Measurements from ENCODE around the gene SLAMF9.

Gene SLAMF9

DNA sequence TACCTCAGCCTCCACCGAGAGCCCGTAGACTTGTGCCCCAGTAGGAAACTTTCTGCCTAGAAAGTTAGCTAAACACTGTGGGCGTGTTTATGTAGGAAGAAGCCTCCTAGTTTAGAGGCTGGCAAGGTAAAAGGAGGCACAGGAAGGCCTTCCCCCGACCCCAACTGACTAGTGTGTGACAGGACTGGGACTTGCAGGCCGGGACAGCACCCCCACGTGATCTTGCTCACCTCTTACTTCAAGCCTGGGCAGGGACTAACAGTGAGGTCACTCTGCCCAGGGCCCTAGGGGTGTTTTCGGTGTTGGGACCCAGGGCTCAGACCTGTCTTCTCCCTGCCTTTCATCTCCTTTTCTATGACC is 28.3 kb downstream of the SLAMF9 start:
- H3K27me3 ChIP-seq (ENCODE audit: insufficient read depth, low read length): no peaks in the 10 kb centered on the region; the same call in 1 of the 2 replicates
- H3K4me3 ChIP-seq (ENCODE audit: low read length): peak overlapping the region; percentile 85
- H3K9ac ChIP-seq (ENCODE audit: low read depth, low read length): peak overlapping the region; percentile 36; the same call in 1 of the 2 replicates
- no peak overlapping the region for H3K27ac ChIP-seq (ENCODE audit: low read depth, low read length)
- 17% methylated on average over 7 of the region's 7 CpGs for WGBS
- H3K36me3 ChIP-seq (ENCODE audit: insufficient read depth, low read length): peaks cover 15% of the 10 kb centered on the region
- H3K4me1 ChIP-seq (ENCODE audit: insufficient read depth, low read length): peaks cover 25% of the 10 kb centered on the region
- no peaks in the 10 kb centered on the region for H3K9me3 ChIP-seq (ENCODE audit: insufficient read depth, low read depth, low read length)

DNA sequence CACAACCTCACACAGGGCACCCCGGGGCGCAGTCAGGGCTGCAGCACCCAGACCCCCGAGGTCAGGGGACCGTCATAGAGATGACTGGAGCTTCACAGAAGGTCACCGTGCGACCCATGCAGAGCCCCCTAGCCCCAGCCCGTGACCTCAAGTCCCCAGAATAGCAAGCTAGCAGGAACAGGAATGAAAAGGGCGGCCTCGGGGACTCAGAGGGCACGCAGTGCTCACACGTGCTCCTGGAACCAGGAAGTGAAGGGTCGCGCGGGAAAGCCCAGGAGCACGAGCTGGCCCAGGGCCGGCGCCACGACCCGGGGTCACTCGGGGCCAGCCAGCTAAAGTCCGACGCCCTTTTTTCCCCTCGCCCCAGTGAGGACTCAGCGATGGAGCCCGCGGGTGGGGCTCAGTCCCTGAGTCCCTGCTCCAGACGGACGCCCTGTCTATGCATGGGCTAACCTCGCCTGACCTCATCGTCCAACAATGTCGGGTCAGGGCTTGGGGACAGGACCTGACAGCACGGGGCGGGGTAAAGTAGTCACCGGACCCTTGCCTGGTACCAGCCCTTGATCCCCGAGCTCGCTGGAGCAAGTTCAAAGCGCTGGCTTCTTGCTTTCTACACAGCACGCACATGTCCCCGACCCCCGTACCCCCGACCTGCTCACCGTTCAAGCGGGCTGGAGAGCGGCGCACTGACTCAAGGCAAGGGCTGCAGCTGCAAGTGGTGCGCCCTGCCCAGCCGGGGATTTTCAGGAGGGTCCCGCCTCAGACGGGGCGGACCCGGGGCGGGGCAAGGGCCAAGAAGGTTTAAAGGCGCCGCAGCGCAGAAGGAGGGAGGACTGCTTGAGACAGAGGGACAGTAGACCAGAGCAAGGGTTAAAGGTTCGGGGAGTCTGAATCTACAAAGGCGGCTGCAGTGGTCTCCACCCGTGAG is 29.0 kb downstream of the SLAMF9 start, which contains the start of gene TAGLN2:
TAGLN2 (minus strand) TSS at position 717 of the 928 bp plus-strand sequence. CDS start 4,998 bp downstream, outside the sequence.
- under 1% methylated on average over 58 of the region's 58 CpGs for WGBS
- H3K36me3 ChIP-seq (ENCODE audit: insufficient read depth, low read length): peaks cover 22% of the 10 kb centered on the region
- H3K27me3 ChIP-seq (ENCODE audit: insufficient read depth, low read length): no peaks in the 10 kb centered on the region; the same call in 1 of the 2 replicates
- peak within 1 kb of the TSS; percentile 77 for H3K27ac ChIP-seq (ENCODE audit: low read depth, low read length)
- peaks cover 25% of the 10 kb centered on the region for H3K4me1 ChIP-seq (ENCODE audit: insufficient read depth, low read length)
- H3K9me3 ChIP-seq (ENCODE audit: insufficient read depth, low read depth, low read length): no peaks in the 10 kb centered on the region
- peak within 1 kb of the TSS; percentile 85 for H3K4me3 ChIP-seq (ENCODE audit: low read length)
- H3K9ac ChIP-seq (ENCODE audit: low read depth, low read length): peak within 1 kb of the TSS; percentile 80

DNA sequence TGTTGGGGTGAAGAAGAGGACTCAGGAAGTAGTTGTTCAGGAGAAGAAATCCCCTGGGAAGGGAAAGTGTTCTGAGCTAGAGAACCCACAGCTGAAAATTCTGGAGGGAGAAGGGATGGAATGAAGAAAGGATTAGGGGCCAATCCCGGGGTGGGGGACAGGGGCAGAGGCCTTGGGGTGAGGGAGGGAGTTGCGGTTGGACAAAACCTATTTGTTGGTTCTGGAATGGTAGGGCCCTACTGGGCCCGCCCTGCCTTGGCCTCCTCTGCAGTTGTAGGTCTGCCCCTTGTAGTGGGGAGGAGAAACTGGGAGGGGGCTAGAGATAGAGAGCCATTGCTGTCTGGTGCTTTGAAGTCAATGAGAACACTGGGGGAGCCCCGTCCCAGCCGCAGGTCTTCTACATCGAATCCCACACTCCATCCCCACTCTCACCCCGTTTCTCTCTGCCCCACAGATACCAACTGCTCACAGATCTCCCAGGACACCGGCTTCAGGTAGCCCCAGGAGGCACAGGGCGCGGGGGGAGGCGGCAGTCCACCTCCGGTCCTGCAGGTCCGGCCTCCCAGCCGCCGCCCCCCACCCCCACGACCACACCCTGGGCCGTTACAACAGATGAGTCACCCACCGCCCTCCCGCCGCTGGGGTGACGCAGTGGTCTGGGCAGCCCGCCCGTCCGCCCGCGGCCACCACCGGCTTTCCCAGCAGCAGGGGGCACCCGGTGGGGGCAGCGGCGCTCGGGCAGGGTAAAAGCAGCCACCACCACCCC is 29.8 kb downstream of the SLAMF9 start:
- Histone ChIP-seq H3K36me3 (ENCODE audit: insufficient read depth, low read length) (peaks cover 27% of the 10 kb centered on the region), H3K9me3 (ENCODE audit: insufficient read depth, low read depth, low read length) (no peaks in the 10 kb centered on the region), H3K27ac (ENCODE audit: low read depth, low read length) (peak overlapping the region; percentile 77), H3K27me3 (ENCODE audit: insufficient read depth, low read length) (no peaks in the 10 kb centered on the region; the same call in 1 of the 2 replicates), H3K9ac (ENCODE audit: low read depth, low read length) (peak overlapping the region; percentile 80), H3K4me1 (ENCODE audit: insufficient read depth, low read length) (peaks cover 25% of the 10 kb centered on the region), H3K4me3 (ENCODE audit: low read length) (peak overlapping the region; percentile 85)
- 3% methylated on average over 31 of the region's 31 CpGs for WGBS

DNA sequence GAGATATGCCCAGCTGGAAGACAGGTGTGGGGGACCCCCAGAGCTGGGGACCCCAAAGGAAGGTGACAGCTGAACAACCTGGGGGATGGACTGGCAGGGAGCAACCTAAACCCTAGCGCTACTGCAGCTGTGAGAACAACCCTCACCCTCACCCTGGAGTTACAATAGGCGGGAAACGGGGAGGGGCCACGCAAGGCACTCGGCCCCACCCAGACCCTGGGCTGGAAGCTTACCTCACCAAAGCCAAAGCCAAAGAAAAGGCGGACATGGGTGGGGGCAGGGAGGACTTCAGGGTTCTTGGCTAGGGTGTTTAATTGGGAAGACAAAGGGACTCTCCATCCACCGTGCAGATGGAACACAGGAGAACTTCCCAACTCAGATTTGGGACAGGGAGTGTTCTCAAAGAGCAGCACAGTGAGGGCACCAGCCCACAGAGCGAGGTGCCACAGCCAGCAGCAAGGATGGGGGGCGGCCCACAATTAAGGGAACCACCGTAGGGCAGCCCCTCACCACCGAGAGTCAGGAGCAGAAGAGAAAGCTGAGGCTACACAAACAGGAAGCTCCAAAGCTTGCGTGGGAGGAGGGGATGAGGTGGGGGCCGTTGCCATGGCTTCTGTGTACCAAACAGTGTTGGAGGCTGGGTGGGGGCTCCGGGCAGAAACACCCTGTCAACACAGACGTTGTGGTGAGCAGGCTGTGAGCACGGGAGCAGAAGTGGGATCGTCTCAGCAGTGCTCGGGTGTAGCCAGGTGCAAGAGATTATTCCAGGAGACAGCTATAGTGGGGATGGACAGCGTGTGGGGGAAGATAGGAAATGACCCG is 30.6 kb downstream of the SLAMF9 start:
- no peaks in the 10 kb centered on the region for H3K9me3 ChIP-seq (ENCODE audit: insufficient read depth, low read depth, low read length)
- H3K9ac ChIP-seq (ENCODE audit: low read depth, low read length): peak overlapping the region; percentile 71
- peak overlapping the region; percentile 59; the same call in 1 of the 2 replicates for H3K27ac ChIP-seq (ENCODE audit: low read depth, low read length)
- peak overlapping the region; percentile 85 for H3K4me3 ChIP-seq (ENCODE audit: low read length)
- no peaks in the 10 kb centered on the region; the same call in 1 of the 2 replicates for H3K27me3 ChIP-seq (ENCODE audit: insufficient read depth, low read length)
- 16% methylated on average over 20 of the region's 20 CpGs for WGBS
- H3K4me1 ChIP-seq (ENCODE audit: insufficient read depth, low read length): peaks cover 25% of the 10 kb centered on the region
- peaks cover 32% of the 10 kb centered on the region for H3K36me3 ChIP-seq (ENCODE audit: insufficient read depth, low read length)

DNA sequence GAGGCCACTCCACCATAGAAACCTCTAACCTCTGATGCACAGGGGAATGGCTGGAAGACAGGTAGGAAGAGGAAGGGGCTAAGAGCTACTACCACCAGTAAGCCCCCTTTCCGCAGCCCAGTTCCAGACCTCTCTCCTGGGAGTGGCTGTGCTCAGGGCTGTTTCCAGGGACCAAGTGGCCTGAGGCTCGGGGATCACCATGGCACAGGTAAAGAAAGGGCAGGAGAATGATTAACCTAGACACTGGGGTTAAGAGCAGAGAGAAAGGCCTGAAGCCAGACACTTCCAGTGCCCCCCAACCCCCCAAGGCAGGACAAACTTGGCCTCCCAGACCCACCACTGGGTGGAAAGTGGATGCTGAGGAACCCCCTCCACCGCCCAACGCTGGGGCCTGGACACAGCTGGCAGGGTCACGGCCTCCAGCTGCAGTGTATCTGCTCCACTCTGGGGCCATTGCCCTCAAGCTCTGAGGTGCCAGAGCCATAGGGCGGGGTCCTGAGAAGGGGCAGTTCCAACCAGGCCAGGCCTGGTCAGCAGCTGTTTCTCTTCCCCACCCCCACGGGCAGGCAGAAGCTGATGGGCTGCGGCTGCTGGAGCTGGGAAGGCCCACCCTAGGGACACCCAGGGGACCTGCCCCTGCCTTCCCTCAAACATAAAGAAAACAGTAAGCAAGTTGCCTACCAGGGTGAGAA is 31.4 kb downstream of the SLAMF9 start:
- peak overlapping the region; percentile 2; the same call in 1 of the 2 replicates for H3K27ac ChIP-seq (ENCODE audit: low read depth, low read length)
- H3K4me1 ChIP-seq (ENCODE audit: insufficient read depth, low read length): peaks cover 25% of the 10 kb centered on the region
- H3K9ac ChIP-seq (ENCODE audit: low read depth, low read length): no peak overlapping the region
- H3K36me3 ChIP-seq (ENCODE audit: insufficient read depth, low read length): peaks cover 34% of the 10 kb centered on the region
- WGBS: 77% methylated on average over 8 of the region's 8 CpGs
- H3K9me3 ChIP-seq (ENCODE audit: insufficient read depth, low read depth, low read length): no peaks in the 10 kb centered on the region
- H3K4me3 ChIP-seq (ENCODE audit: low read length): peak overlapping the region; percentile 85
- H3K27me3 ChIP-seq (ENCODE audit: insufficient read depth, low read length): no peaks in the 10 kb centered on the region; the same call in 1 of the 2 replicates

DNA sequence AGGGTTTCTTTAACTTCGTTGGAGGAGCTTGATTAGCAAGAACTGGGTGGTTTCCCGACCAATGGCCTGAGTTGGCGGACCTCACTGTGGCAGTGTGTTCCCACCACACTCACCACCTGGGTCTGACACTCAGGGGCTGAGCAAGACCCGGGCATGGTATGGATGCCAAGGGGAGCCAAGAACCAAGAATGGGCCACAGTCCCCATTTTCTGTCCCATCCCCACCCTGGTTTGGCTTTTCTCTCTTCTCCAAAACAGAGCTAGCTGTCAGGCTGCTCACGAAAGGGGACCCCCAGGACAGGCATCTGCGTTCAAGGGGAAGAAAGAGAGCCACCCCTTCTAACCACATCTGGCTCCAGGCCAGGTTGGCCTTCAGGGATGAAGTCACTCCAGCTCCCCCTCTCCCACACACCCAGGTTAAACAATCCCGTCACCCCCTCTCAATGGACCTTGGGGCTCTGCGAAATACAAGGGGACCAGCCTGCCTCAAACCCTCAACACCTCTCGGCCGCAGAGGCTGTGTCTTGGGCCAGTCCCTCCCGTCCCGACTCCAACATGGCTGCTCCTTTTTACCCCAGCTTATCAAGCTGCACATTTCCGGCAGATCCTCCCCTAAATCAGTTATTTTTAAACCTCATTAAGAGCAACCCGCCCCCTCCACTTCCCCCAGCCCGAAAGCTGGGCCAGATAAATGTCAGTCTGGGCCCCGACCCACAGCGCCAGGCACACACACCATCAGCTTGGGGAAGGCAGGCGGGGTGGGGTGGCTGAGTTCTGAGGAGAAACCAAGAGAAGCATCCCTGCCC is 32.1 kb downstream of the SLAMF9 start:
- Histone ChIP-seq H3K27me3 (ENCODE audit: insufficient read depth, low read length) (no peaks in the 10 kb centered on the region; the same call in 1 of the 2 replicates), H3K9me3 (ENCODE audit: insufficient read depth, low read depth, low read length) (no peaks in the 10 kb centered on the region), H3K27ac (ENCODE audit: low read depth, low read length) (no peak overlapping the region), H3K4me1 (ENCODE audit: insufficient read depth, low read length) (peaks cover 25% of the 10 kb centered on the region), H3K4me3 (ENCODE audit: low read length) (no peak overlapping the region), H3K9ac (ENCODE audit: low read depth, low read length) (no peak overlapping the region), H3K36me3 (ENCODE audit: insufficient read depth, low read length) (peaks cover 38% of the 10 kb centered on the region)
- WGBS: 84% methylated on average over 18 of the region's 18 CpGs

DNA sequence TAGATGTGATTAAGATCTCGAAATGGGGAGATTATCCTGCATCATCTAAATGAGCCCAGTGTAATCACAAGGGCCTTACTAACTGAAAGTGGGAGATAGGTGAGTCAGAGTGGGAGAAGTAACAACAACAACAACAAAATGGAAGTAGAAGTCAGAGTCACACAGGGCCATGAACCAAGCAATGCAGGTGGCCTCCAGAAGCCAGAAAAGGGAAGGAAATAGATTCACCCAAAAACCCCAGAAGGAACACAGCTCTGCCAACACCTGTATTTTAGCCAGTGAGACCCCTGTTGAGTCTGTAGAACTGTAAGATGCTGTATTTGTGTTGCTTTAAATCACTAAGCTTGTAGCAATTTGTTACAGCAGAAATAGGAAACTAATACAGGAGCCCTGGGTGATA is 32.8 kb downstream of the SLAMF9 start:
- no peak overlapping the region for H3K27ac ChIP-seq (ENCODE audit: low read depth, low read length)
- H3K36me3 ChIP-seq (ENCODE audit: insufficient read depth, low read length): peaks cover 33% of the 10 kb centered on the region
- H3K4me1 ChIP-seq (ENCODE audit: insufficient read depth, low read length): peaks cover 32% of the 10 kb centered on the region
- H3K9ac ChIP-seq (ENCODE audit: low read depth, low read length): no peak overlapping the region
- H3K27me3 ChIP-seq (ENCODE audit: insufficient read depth, low read length): no peaks in the 10 kb centered on the region; the same call in 1 of the 2 replicates
- 94% methylated on average over 1 of the region's 1 CpG for WGBS
- H3K4me3 ChIP-seq (ENCODE audit: low read length): no peak overlapping the region
- no peaks in the 10 kb centered on the region for H3K9me3 ChIP-seq (ENCODE audit: insufficient read depth, low read depth, low read length)

DNA sequence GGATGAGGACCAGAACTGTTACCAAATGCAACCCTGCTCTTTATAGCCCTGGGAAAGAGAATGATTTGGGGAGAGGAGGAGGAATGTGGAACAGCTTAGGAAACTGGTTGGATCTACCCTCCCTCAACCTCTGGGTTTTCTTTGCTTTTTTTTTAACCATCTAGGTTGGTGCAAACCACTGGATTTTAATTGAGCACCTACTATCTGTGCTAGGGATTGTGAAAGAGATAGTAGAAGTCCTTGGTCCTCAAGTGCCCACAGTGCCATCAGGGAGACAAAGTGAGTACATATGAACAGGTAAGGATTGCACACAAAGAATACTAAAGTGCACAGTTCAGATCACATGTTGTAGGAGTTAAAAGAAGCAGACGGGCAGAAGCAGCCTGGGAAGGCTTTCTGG is 33.4 kb downstream of the SLAMF9 start:
- Histone ChIP-seq H3K9ac (ENCODE audit: low read depth, low read length) (no peak overlapping the region), H3K27me3 (ENCODE audit: insufficient read depth, low read length) (no peaks in the 10 kb centered on the region; the same call in 1 of the 2 replicates), H3K9me3 (ENCODE audit: insufficient read depth, low read depth, low read length) (no peaks in the 10 kb centered on the region), H3K4me3 (ENCODE audit: low read length) (no peak overlapping the region), H3K36me3 (ENCODE audit: insufficient read depth, low read length) (peaks cover 33% of the 10 kb centered on the region), H3K27ac (ENCODE audit: low read depth, low read length) (no peak overlapping the region), H3K4me1 (ENCODE audit: insufficient read depth, low read length) (peaks cover 34% of the 10 kb centered on the region)
- 85% methylated on average over 1 of the region's 1 CpG for WGBS

DNA sequence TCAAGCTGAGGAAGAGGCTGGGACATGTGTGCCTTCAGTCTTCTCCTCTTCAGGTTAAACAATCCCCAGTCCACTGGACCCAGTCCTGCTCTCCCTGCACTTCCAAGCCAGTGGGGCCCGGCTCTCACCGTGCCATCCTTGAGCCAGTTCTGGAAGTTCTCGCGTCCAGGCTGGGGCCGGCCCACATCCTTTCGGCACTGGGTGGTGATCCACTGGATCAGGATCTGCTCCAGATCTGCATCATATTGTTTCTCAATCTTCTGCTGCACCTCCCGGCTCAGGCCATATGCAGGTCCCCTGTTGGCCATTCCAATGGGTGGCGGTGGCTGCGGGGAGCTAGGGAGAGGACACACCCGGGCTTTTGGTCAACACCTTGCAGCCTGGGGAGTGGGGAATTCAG is 33.8 kb downstream of the SLAMF9 start:
- H3K36me3 ChIP-seq (ENCODE audit: insufficient read depth, low read length): peaks cover 33% of the 10 kb centered on the region

More for the DNA sequence above, 33.8 kb downstream of the SLAMF9 start:
- Histone ChIP-seq H3K4me3 (ENCODE audit: low read length) (no peak overlapping the region), H3K9ac (ENCODE audit: low read depth, low read length) (no peak overlapping the region), H3K27me3 (ENCODE audit: insufficient read depth, low read length) (no peaks in the 10 kb centered on the region; the same call in 1 of the 2 replicates), H3K27ac (ENCODE audit: low read depth, low read length) (no peak overlapping the region), H3K9me3 (ENCODE audit: insufficient read depth, low read depth, low read length) (no peaks in the 10 kb centered on the region), H3K4me1 (ENCODE audit: insufficient read depth, low read length) (peaks cover 37% of the 10 kb centered on the region)
- 95% methylated on average over 10 of the region's 10 CpGs for WGBS
